Measurements from ENCODE around the gene UNK. TPM values are rescaled to one million over a fixed set of nuclear protein-coding genes. Genes with fewer than 3 reads are reported as not detected.
"Not testable (repeated sequence)": the region's sequence is repeated elsewhere in the genome, so short reads cannot be mapped to it uniquely, and the experiment has no call there.

Gene UNK
- total and polyA plus RNA-seq, 7 donors, result 12.7 to 29.6 (median 23.5) TPM

GRCh38 chr17:75868730-75869281, 84.2 kb downstream of the UNK start:
- H3K36me3 ChIP-seq; intact Hi-C loops (cut with DNase I); H3K9me3 ChIP-seq; H3K4me3 ChIP-seq; H3K27me3 ChIP-seq; DNase-seq: not testable (repeated sequence)
- 72 to 87% methylated on average over 12 of the region's 12 CpGs for WGBS, 2 donors
- H3K4me1 ChIP-seq, result peaks cover 5 to 69% (median 61%) of the 10 kb centered on the region in 4 donors
- H3K27ac ChIP-seq, result peak overlapping the region; percentile 95 to 98 (median 97)

- Histone ChIP-seq H3K9me3 (no peaks in the 10 kb centered on the region), H3K27ac (peak overlapping the region; percentile 95 to 98 (median 97)), H3K4me1 (peaks cover 5 to 71% (median 63%) of the 10 kb centered on the region in 4 donors), H3K4me3 (peak overlapping the region; percentile 16 to 36 (median 24)), H3K27me3 (no peaks in the 10 kb centered on the region), H3K36me3 (peaks cover 0 to 9% (median 6%) of the 10 kb centered on the region in 4 donors)
- TF ChIP-seq CTCF (IDR thresholded peaks at IDR 0.05), result no peak
- TF ChIP-seq POLR2AphosphoS5 (IDR thresholded peaks at IDR 0.05), result peak in 3 of 4 donors; percentile 38 to 75 (median 58)
- intact Hi-C loops (cut with DNase I), result no loop called here
- WGBS, 2 donors, result 32 to 59% methylated on average over 23 of the region's 23 CpGs
- DNase-seq, result peak; percentile 85
These were observed 84.9 kb downstream of the UNK start for GRCh38 chr17:75869282-75870141.

- Histone ChIP-seq H3K36me3 (peaks cover 0 to 15% (median 12%) of the 10 kb centered on the region in 4 donors), H3K27ac (peak overlapping the region; percentile 95 to 98 (median 97)), H3K4me1 (peaks cover 5 to 72% (median 64%) of the 10 kb centered on the region in 4 donors), H3K4me3 (peak overlapping the region in 3 of 4 donors; percentile 16 to 36 (median 31))
- H3K27me3 ChIP-seq; H3K9me3 ChIP-seq; DNase-seq; intact Hi-C loops (cut with DNase I): not testable (repeated sequence)
- 78 to 82% methylated on average over 10 of the region's 10 CpGs for WGBS, 2 donors
These were observed 85.6 kb downstream of the UNK start for GRCh38 chr17:75870228-75870627.

GRCh38 chr17:75872434-75873351, 88.1 kb downstream of the UNK start:
- WGBS, 2 donors, result 33 to 48% methylated on average over 13 of the region's 13 CpGs
- no peaks in the 10 kb centered on the region for H3K27me3 ChIP-seq
- H3K36me3 ChIP-seq, result peaks cover 0 to 19% (median 12%) of the 10 kb centered on the region in 4 donors
- intact Hi-C loops (cut with DNase I), result no loop called here
- peaks cover 5 to 89% (median 82%) of the 10 kb centered on the region in 4 donors for H3K4me1 ChIP-seq
- H3K27ac ChIP-seq, result peak overlapping the region; percentile 95 to 98 (median 97)
- H3K4me3 ChIP-seq, result peak overlapping the region in 1 of 4 donors; percentile 0
- TF ChIP-seq POLR2AphosphoS5 (IDR thresholded peaks at IDR 0.05) (peak in 3 of 4 donors; percentile 74 to 78 (median 75)), CTCF (IDR thresholded peaks at IDR 0.05) (no peak), EP300 (IDR thresholded peaks at IDR 0.05) (peak in 2 of 4 donors; percentile 39 to 54), POLR2A (IDR thresholded peaks at IDR 0.05) (peak in 1 of 2 donors; percentile 43)
- DNase-seq, result peak; percentile 95
- no peaks in the 10 kb centered on the region for H3K9me3 ChIP-seq

GRCh38 chr17:75873587-75874322, 89.1 kb downstream of the UNK start:
- H3K27ac ChIP-seq, result peak overlapping the region; percentile 95 to 98 (median 97)
- TF ChIP-seq POLR2AphosphoS5 (IDR thresholded peaks at IDR 0.05), result peak in 2 of 4 donors; percentile 17 to 31
- no peak for TF ChIP-seq CTCF (IDR thresholded peaks at IDR 0.05)
- TF ChIP-seq POLR2A (IDR thresholded peaks at IDR 0.05), result no peak
- no peaks in the 10 kb centered on the region for H3K9me3 ChIP-seq
- peaks cover 0 to 19% (median 12%) of the 10 kb centered on the region in 4 donors for H3K36me3 ChIP-seq
- no peak for DNase-seq
- peak overlapping the region in 1 of 4 donors; percentile 9 for H3K4me3 ChIP-seq
- no peaks in the 10 kb centered on the region for H3K27me3 ChIP-seq
- H3K4me1 ChIP-seq, result peaks cover 5 to 81% (median 79%) of the 10 kb centered on the region in 4 donors
- 70 to 78% methylated on average over 11 of the region's 11 CpGs for WGBS, 2 donors
- intact Hi-C loops (cut with DNase I), result no loop called here

Data from sigmoid colon (tissue), 7 donors.